ENCODE measurements around the gene RAPGEF3. TPM values are rescaled to one million over a fixed set of nuclear protein-coding genes. Genes with fewer than 3 reads are reported as not detected.
A peak's percentile ranks its signal among the peaks of the same experiment; 100 is the strongest.

The RAPGEF3 gene
- total RNA-seq, 4 donors from 2014 or later = 24.2 to 270 (median 59.1) TPM

- peak in 1 of 3 donors; percentile 58 for TF ChIP-seq CTCF (IDR thresholded peaks at IDR 0.05)
- DNase-seq (ENCODE audit: low spot score) (peak; percentile 55), ATAC-seq (ENCODE audit: low FRiP score) (peak; percentile 68)
Measured at GRCh38 chr12:47715393-47715876, 43.2 kb downstream of the RAPGEF3 start.

DNA sequence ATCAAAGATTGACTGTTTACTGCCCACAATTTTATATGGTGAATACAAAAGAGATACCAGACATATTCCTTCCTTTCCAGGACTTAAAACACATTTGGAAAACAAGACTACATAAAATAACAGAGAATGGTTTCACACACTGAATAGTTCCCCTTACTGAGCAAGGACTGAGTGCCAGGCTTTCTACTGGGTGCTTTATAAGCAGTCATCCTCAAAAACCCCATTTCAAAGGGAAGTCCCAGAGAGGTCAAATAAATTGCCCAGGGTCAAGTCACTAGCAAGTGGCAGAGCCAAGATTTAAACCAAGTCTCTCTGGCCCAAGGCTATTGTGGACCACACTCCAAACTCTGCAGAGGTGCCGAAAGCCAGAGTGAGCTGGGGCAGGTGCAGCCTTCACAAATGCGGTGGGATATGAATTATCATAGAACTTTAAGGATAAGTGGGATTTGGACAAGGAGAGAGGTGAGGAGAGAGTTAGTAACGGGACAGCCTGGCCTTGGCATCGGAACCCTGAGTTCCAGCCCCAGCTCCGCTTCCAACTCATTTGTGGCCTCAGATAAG, 43.8 kb downstream of the RAPGEF3 start:
- TF ChIP-seq CTCF (IDR thresholded peaks at IDR 0.05) = no peak
- no peak for ATAC-seq (ENCODE audit: low FRiP score)
- no peak for DNase-seq (ENCODE audit: low spot score)

- ATAC-seq (ENCODE audit: low FRiP score) = no peak
- no peak for DNase-seq (ENCODE audit: low spot score)
Measured at GRCh38 chr12:47712171-47712570, 46.5 kb downstream of the RAPGEF3 start.

DNA sequence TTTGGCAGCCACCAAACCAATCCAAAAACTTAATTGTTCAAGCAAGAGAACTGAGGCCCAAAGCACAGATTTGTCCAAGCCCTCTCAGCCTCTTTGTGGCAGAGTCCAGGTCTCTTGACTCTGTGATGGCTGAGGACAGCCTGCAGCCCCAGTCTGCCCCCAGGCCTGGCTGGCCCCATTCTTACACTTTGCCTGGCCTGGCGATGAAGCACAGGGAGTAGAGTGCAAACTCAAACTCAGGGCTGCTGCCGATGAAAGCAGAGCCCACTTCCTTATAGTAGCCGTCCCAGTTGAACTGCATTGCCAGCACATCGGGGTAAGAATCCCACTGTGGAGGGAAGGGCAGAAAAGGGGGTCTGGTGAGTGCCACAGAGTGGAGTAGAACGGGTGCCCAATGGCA, 47.2 kb downstream of the RAPGEF3 start:
- no peak for TF ChIP-seq CTCF (IDR thresholded peaks at IDR 0.05)
- ATAC-seq (ENCODE audit: low FRiP score) (no peak), DNase-seq (ENCODE audit: low spot score) (no peak)

More at GRCh38 chr12:47712171-47712570, 46.5 kb downstream of the RAPGEF3 start:
- no peak for TF ChIP-seq CTCF (IDR thresholded peaks at IDR 0.05)

GRCh38 chr12:47710278-47710677, 48.4 kb downstream of the RAPGEF3 start:
- no peak for ATAC-seq (ENCODE audit: low FRiP score)
- DNase-seq (ENCODE audit: low spot score) = no peak
- no peak for TF ChIP-seq CTCF (IDR thresholded peaks at IDR 0.05)

DNA sequence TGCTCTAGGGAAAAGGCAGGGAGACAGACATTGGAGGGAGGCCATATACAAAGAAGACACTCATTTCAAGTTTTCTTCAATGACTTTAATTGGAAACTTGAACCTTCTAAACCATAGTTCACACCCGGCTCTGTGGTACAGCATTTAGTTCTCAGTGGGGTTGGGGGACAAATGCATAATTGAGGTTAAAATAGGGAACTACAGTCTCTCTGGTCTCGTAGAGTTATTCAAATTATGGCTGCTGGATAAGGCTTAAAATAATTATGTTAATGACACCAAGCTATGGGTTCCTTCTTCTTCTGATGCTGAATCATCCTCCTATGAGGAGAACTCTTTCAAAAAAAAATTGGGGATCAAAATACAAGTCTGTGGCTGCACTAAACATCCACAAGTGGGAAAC, 49.0 kb downstream of the RAPGEF3 start:
- no peak for TF ChIP-seq CTCF (IDR thresholded peaks at IDR 0.05)
- DNase-seq (ENCODE audit: low spot score) (no peak), ATAC-seq (ENCODE audit: low FRiP score) (no peak)

GRCh38 chr12:47709237-47709636, 49.4 kb downstream of the RAPGEF3 start:
- no peak for ATAC-seq (ENCODE audit: low FRiP score)
- DNase-seq (ENCODE audit: low spot score) = no peak
- TF ChIP-seq CTCF (IDR thresholded peaks at IDR 0.05) = no peak
